Vagina (tissue), 2 donors: ENCODE measurements around the gene ATP5F1E.

Experiments used
- CTCF ChIP-seq, 3 experiments: fragments of 450-650 bp in 2 of 3; fragments of 200-600 bp in 1 of 3; sonication (generic) in 1 of 3; IDR thresholded peaks; one replicate each; pipeline ENCODE4 v1.5.1; 2017 to 2019; ENCODE audit warnings: antibody characterized with exemption in 3 of 3, mild to moderate bottlenecking in 2 of 3, moderate library complexity in 2 of 3
- POLR2AphosphoS5 ChIP-seq, 2 donors: sonication (generic); formaldehyde crosslinking; IDR thresholded peaks; one replicate each; pipeline ENCODE4 v1.9.0; 2017; ENCODE audit warnings: antibody characterized with exemption in 2 of 2, mild to moderate bottlenecking in 2 of 2, low read depth in 1 of 2; ENCODE audit not compliant: insufficient read depth in 1 of 2

GRCh38 chr20:59033616-59034165, 1.6 kb upstream of the ATP5F1E start:
- TF ChIP-seq CTCF (IDR thresholded peaks at IDR 0.05), result no peak
- TF ChIP-seq POLR2AphosphoS5 (IDR thresholded peaks at IDR 0.05; ENCODE audit: insufficient read depth in 1 of 2, low read depth in 1 of 2), result no peak
